BE2C (cell line): ENCODE data around the gene MBOAT7.

Experiments
- DNase-seq: peaks from one replicate; pipeline ENCODE4 v3.0.0-alpha.2; 2020
- H3K27me3 ChIP-seq: fragments of 250-450 bp; sonication (Bioruptor Pico); 2 replicates; pipeline ENCODE4 v1.5.1; 2020; ENCODE audit warnings: mild to moderate bottlenecking
- H3K36me3 ChIP-seq: fragments of 250-450 bp; sonication (Bioruptor Pico); 2 replicates; pipeline ENCODE4 v1.5.1; 2020; ENCODE audit warnings: mild to moderate bottlenecking
- H3K4me1 ChIP-seq: fragments of 250-450 bp; sonication (Bioruptor Pico); 2 replicates; pipeline ENCODE4 v1.5.1; 2020
- H3K4me3 ChIP-seq: 2 replicates; pipeline ENCODE4 v1.5.1; 2011; ENCODE audit warnings: low read depth, low read length
- H3K9me3 ChIP-seq: fragments of 250-450 bp; sonication (Bioruptor Pico); 2 replicates; pipeline ENCODE4 v1.5.1; 2020
- CTCF ChIP-seq: IDR thresholded peaks from 2 replicates; pipeline ENCODE4 v1.5.1; 2012; ENCODE audit warnings: mild to moderate bottlenecking, low read depth, low read length

MBOAT7 gene

GRCh38 chr19:54211235-54211634 is 21.9 kb upstream of the MBOAT7 start:
- H3K27me3 ChIP-seq, result no peaks in the 10 kb centered on the region
- TF ChIP-seq CTCF, result no peak
- peaks cover 66% of the 10 kb centered on the region for H3K36me3 ChIP-seq
- H3K9me3 ChIP-seq, result no peaks in the 10 kb centered on the region; the same call in 1 of the 2 replicates
- no peak for DNase-seq
- H3K4me1 ChIP-seq, result peaks cover 32% of the 10 kb centered on the region
- no peak overlapping the region for H3K4me3 ChIP-seq

GRCh38 chr19:54209811-54210494 is 20.6 kb upstream of the MBOAT7 start:
- TF ChIP-seq CTCF, result no peak
- H3K4me3 ChIP-seq, result no peak overlapping the region
- peak; percentile 70 for DNase-seq
- H3K4me1 ChIP-seq, result peaks cover 32% of the 10 kb centered on the region
- H3K36me3 ChIP-seq, result peaks cover 76% of the 10 kb centered on the region
- H3K9me3 ChIP-seq, result no peaks in the 10 kb centered on the region; the same call in 1 of the 2 replicates
- no peaks in the 10 kb centered on the region for H3K27me3 ChIP-seq

- TF ChIP-seq CTCF, result no peak
- H3K4me3 ChIP-seq, result no peak overlapping the region
- peaks cover 80% of the 10 kb centered on the region for H3K36me3 ChIP-seq
- H3K4me1 ChIP-seq, result peaks cover 32% of the 10 kb centered on the region
- H3K27me3 ChIP-seq, result no peaks in the 10 kb centered on the region
- DNase-seq, result peak; percentile 48
- no peaks in the 10 kb centered on the region; the same call in 1 of the 2 replicates for H3K9me3 ChIP-seq
Observed at GRCh38 chr19:54209058-54209810, 19.9 kb upstream of the MBOAT7 start.

- no peaks in the 10 kb centered on the region for H3K27me3 ChIP-seq
- peaks cover 32% of the 10 kb centered on the region for H3K4me1 ChIP-seq
- no peak overlapping the region for H3K4me3 ChIP-seq
- no peak for TF ChIP-seq CTCF
- H3K9me3 ChIP-seq, result no peaks in the 10 kb centered on the region; the same call in 1 of the 2 replicates
- peaks cover 85% of the 10 kb centered on the region for H3K36me3 ChIP-seq
- DNase-seq, result no peak
Observed at GRCh38 chr19:54208784-54209057, 19.3 kb upstream of the MBOAT7 start.

GRCh38 chr19:54207983-54208783 is 18.8 kb upstream of the MBOAT7 start:
- TF ChIP-seq CTCF, result no peak
- Histone ChIP-seq H3K36me3 (peaks cover 89% of the 10 kb centered on the region), H3K4me1 (peaks cover 32% of the 10 kb centered on the region), H3K27me3 (no peaks in the 10 kb centered on the region), H3K9me3 (no peaks in the 10 kb centered on the region; the same call in 1 of the 2 replicates), H3K4me3 (no peak overlapping the region)
- no peak for DNase-seq
